Endothelial cell of hepatic sinusoid (primary cell): ENCODE measurements around the gene L3MBTL4.
"Not testable (repeated sequence)": the region's sequence is repeated elsewhere in the genome, so short reads cannot be mapped to it uniquely, and the experiment has no call there.

Source experiments
- in situ Hi-C: cut with HindIII; loops from 2 replicates; pipeline ENCODE4 v1.10.0; 2017; ENCODE audit warnings: low sequenced_read_pairs

Gene L3MBTL4

DNA sequence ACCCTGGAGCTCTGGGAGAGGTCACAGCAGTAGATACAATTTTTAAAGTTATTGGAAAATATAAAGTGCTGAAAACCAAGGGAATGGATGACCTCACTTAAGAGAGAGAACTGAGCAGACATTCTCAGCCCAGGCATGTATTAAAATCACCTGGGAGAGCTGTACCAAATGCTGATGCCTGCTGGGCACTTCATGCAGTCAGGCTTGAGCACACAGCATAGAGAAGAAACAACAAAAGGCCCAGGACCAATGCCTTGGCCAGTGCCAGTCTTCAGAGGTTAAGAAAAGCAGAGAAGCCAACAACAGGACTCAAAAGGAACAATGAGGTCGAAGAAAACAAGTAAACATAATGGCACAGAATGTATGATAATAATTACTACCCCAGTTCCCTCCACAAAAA, 211.8 kb downstream of the L3MBTL4 start:
- in situ Hi-C loops = no loop called here

DNA sequence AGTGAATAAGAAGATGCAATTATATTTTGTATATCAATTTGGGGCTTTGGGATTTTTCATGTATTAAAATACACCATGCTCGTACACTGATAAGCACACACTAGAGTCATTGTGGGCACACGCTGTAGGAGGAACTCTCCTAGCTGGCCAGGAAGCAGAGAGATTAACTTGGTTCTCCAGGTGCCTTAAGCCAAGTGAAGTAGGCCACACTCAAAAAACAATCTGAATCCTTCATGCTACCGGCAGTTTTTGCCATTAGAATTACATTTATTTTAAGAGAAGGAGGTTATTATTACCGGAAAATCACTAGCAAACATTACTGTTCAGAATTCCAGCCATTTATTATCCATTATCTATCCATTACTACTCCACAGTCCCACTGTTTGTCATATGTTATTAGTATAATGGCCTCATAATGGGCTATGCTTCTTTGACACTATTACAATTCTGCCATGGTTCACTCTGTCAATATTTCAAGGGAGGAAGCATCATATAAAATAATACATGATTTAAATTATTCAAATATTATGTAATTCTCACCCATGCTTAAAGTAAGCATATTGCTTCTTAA, 214.4 kb downstream of the L3MBTL4 start:
- in situ Hi-C loops = no loop called here

DNA sequence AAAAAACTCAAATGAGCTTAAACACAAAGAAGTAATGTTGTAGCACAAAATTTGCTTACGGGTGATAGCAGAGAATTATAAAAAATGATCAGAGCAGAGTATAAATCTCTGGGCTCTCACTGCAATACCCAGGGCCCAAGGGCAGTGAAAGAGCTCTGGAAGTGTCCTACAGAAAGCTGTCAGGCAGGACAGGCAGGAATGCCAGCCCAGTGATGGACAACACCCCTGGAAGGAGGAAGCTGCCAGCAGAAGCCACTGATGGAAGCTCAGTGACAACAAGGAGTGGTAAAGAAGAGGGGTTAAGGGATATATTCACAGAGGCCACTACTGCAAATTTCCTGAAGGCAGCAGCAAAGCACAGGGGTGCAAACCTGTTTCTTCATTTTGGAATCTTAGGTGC, 214.9 kb downstream of the L3MBTL4 start:
- in situ Hi-C loops = no loop called here

DNA sequence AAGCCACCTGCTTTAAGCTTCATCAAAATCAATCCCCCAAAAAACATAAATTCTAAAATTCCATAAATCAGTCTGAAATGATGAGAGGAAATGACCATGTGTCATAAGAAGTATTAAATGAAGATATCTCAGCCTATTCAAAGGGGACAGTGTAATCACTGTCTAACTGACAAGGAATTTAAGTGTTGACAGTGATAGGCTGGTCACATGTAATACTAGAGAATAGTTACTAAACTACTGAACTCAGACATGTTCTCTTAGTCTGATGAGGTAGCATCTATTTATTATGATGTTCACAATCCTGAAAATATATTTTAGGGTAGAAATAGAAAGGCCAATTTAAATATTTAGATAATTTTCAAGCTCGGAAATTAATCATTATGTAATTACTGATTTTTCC, 216.1 kb downstream of the L3MBTL4 start:
- in situ Hi-C loops = no loop called here

DNA sequence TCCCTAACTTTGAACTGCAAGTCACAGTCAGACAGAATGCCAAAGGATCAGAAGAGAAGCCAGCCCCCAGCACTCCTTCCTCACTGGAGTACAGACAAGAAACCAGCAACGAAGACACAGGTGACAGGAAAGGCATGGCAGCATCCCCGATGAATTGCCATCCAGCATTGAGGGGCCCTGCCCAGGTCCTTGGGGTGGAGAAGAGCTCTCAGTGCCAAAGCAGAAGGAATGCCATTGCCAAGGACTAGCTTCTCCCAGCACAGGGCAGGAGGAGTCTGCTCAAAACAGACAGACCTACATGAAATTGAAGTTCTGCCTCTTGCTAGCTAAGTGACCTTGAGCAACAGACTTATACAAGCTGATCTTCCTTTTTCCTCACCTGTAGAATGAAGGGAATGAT, 220.1 kb downstream of the L3MBTL4 start:
- in situ Hi-C loops = no loop called here

DNA sequence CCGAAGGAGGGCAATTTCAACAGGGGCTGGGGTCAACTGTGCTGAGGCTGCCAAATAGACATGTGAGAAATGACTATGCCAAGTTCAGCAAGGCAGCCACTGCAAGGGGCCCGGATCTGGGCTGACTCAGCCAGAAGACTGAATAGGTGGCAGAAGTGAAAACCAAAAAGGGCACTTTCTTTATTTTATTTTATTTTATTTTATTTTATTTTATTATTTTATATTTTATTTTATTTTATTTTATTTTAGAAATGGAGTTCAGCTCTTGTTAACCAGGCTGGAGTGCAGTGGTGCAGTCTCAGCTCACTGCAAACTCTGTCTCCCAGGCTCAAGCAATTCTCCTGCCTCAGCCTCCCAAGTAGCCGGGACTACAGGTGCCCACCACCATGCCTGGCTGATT, 228.9 kb downstream of the L3MBTL4 start:
- in situ Hi-C loops = not testable (repeated sequence)

DNA sequence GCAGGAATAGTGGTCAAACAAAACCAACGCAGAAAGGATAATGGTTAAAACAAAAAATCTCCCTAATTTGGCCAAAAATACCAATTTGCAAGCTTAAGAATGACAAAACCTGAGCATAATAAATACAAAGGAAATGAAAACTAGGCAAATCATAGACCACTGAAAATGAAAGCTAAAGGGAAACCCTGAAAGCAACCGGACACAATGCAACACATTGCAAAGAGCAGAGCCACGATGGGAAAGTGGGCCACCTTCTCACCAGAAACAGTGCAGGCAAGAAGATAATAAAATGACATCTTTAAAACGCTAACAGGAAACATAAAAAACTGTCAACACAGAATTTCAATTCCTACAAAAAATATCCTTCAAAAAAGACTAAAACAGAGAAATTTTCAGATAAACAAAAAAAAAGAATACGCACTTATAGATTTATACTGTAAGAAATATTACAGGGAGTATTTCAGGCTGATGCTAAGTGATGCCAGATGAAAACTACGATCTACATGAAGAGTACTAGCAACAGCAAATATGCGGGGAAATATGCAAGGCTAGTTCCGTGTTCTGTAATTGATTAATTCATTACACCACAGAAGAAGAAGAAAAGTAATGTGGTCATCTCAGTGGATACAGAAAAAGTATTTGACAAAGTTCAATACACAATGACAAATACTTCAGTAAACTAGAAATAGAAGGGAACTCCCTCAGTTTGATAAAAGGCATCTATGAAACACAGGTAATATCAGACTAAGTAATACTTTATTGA, 239.5 kb downstream of the L3MBTL4 start:
- in situ Hi-C loops = no loop called here

DNA sequence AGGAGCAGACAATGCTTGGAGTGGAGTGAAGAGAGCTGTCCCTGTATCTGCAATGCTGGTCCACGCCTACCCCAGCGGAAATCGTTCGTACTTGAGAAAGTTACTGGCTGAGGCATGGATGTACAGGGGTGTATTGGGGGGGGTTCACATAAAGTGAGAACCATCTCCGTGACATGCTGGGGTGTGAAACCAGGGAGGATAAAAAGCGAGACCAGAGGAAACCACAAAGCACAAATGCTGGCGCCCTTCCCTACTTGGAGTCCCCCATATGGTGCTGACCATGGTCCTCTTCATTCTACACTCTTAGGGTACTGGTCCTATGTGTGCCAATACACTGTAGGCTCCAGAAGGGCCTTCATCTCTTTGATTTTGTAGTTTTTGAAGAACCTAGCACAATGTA, 244.1 kb downstream of the L3MBTL4 start:
- in situ Hi-C loops = no loop called here

DNA sequence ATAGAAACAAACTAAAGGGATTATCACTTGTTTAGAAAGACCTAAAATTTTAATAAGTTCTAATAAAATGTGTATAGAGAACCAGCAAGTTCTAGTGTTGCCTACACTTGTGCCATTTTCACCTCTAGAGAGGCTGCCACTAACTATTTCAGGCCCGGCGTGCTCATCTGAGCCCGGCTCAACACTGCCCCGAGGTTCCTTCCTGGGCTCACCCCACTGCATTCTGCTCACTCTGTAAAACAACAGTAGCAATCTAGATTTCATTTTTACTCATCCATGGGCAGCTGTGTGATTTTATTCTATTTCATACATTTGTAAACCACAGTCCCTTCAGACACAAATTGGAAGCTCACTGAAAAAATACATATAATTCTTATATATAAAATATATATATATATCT, 253.2 kb downstream of the L3MBTL4 start:
- in situ Hi-C loops = no loop called here

DNA sequence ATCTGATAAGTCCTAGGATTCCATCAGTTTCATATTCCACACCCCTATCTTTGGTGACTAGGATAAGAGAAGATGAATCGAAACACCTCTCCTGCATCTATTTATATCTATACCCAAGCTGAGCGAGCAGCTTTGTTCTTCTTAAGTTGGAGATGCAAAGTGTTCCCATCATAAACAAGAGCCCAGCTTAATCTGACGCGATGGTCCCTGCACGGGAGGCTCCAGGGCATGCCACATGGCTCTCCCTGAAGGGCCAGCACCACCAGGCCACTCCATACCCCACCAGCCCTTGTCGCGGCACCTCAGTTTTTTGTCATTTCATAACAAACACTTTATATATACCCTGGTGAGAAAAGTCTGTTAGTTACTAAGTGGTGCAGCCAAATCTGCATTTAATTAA, 255.3 kb downstream of the L3MBTL4 start:
- in situ Hi-C loops = no loop called here

DNA sequence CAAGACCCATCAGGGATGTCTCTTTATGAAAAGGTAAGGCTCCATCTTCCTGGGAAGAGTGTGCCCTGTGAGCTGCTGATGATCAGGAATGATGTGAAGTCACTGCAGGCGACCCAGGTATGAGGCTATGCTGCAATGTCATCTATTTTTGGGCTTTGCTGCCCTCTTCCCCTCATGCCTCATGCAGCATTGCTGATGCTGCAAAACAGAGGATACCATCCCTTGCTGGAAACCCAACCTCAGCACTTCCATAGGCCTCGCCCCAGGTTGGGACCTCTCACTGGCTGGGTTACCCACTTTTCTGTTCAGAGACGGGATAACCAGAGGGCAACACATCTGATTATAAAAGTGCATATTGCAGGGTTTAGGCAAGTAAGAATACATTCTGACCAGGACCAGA, 255.8 kb downstream of the L3MBTL4 start:
- in situ Hi-C loops = no loop called here

DNA sequence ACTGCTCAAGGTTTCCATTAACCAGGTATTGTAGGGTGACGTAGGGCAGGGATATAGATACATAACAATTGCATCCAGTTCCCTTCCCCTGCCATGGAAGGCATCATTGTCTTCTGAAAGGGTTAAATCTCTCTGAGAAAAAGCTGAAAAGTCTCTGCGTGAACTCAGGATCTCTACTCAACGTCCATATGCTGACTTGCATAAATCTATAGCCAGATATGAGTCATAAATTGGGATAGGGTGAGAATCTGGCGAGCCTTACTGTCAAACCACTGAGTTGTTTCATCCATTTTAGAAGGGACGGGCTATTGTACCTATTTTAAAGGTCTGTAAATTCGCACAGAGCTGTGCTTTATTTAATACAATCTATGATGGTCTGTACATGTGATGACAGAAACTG, 258.3 kb downstream of the L3MBTL4 start:
- in situ Hi-C loops = no loop called here

DNA sequence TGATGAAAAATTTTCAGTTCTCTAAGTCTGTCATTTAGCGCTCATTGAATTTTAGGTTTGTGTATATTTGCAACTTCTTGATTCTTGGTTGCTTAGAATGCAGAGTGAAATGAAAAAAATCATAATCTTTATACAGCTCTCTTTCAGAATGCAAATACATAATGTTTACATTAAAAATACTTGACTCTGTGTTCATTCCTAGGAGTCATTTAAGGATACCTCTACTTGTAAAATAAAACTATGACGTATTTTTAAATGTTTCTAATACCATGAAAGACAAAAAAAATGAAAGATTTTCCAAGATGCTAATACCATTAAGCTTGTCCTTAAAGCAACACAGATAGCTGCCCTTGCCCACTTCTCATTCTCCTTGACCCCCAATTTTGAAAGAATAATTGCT, 259.0 kb downstream of the L3MBTL4 start:
- in situ Hi-C loops = no loop called here

DNA sequence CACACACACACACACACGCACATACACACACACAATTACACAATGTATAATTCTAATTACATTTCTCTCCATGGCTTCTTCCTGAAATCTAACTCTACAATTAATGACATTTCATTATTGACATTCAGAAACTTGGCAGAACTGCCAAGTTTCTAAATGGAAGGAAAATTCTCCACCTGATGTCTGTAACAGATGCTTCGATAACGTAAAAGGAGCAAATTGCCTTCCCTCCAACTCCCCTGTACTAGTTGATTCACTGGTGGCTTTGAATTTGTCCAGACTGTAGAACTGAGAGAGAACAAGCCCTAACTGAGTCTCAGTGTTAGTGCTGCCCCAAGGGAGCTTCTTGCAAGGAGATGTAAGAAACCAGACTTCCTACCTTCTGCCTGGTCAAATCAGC, 264.3 kb downstream of the L3MBTL4 start:
- in situ Hi-C loops = no loop called here

DNA sequence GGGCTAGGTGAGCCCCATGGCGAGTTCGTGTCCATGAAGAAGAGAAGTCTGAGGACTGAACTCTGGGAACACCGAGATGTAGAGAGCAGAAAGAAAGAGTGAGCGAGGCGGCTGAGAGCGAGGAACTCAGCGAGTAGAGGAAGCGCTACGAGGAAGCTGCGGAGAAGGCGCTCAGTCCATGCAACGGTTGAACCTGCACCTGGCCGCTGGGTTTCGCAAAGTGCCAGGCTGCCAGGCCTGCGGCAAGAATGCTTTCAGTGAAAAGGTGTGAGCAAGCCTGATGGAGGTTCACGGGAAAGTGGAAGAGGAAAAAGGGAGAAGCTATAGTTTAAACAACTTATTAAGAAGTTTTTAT, 268.4 kb downstream of the L3MBTL4 start:
- in situ Hi-C loops = no loop called here

DNA sequence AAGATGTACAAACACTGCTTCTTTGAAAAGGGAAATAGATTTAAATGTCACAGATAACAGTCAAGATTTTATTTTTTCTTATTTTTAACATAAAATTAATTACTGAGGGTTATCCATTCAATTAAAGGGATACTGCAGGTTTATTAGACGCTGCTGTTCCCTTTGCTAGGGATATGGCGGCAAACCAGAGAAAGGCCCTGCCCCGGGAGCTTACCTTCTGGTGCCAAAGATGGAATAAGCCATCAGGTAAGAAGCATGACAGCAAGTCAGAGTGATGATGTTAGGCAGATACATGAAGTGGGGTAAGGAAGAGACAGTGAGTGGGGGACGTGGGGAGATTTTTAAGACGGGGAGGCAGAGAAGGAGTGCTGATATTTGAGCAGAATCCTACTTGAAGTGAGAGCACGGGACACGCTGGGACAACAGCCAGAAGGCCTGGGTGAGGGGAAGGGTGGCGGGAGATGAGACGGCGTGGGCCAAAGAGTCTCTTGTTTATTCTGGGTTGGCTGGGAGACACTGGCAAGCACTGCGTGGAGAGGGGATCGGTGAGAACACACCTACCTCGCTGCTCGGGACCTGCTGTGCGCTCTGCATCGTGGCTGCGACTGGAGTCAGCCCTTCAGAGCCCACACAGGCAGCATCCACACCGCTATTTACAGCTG, 268.9 kb downstream of the L3MBTL4 start:
- in situ Hi-C loops = no loop called here

DNA sequence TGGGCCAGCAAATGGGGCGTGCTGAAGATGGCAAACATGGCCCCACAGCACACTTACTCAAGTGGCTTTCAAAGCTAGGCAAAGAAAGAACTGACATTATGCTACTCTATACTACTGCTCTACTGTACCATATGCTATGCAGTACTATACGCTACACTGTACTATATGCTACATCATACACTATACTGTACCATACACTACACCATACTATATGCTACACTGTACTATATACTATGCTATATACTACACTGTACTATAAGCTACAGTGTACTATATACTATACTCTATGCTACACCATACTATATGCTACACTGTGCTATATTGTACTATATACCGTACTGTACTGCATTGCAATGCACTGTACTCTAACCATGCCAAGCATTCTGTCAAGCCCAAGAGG, 275.7 kb downstream of the L3MBTL4 start:
- in situ Hi-C loops = no loop called here

DNA sequence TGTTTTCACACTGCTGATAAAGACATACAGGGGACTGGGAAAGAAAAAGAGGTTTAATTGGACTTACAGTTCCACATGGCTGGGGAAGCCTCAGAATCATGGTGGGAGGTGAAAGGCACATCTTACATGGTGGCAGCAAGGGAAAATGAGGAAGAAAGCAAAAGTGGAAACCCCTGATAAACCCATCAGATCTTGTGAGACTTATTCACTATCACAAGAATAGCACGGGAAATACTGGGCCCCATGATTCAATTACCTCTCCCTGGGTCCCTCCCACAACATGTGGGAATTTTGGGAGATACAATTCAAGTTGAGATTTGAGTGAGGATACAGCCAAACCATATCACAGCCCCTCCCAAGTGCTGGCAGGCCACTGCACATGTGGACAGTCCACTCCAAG, 278.8 kb downstream of the L3MBTL4 start:
- in situ Hi-C loops = not testable (repeated sequence)

DNA sequence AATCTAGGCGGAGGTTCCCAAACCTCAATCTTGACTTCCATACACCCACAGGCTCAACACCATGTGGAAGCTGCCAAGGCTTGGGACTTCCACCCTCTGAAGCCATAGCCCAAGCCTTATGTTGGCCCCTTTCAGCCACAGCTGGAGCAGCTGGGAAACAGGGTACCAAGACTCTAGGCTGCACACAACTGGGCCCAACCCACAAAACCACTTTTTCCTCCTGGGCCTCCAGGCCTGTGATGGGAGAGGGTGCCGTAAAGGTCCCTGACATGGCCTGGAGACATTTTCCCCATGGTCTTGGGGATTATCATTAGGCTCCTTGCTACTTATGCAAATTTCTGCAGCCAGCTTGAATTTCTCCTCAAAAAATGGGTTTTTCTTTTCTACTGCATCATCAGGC, 279.7 kb downstream of the L3MBTL4 start:
- in situ Hi-C loops = not testable (repeated sequence)

DNA sequence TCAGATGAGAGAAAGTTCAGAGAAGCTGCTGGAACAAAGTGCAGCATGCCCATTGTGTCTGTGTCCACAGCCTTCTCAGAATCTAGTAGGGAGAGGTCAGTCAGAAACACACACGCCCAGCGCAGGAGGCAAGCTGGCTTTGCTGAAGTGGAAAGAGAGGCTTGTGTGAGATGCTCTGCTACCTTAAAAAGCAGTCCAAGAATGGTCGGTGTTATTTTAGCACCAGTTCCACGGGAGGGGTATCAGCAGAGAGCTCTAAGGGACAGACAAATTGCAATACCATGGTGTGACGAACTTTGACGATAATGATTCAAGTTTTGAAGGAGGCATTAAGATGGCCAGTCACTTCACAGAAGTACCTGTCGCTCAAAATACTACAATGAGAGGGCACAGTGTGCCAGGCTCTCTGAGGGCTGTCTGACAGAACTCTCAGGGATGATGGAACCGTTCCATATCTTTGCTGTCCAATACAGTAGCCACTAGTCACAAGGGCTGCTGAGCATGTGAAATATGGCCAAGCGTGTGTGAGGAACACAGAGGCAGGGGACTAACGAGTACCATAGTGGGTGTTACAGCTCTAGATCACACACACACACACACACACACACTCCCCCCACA, 281.9 kb downstream of the L3MBTL4 start:
- in situ Hi-C loops = no loop called here

DNA sequence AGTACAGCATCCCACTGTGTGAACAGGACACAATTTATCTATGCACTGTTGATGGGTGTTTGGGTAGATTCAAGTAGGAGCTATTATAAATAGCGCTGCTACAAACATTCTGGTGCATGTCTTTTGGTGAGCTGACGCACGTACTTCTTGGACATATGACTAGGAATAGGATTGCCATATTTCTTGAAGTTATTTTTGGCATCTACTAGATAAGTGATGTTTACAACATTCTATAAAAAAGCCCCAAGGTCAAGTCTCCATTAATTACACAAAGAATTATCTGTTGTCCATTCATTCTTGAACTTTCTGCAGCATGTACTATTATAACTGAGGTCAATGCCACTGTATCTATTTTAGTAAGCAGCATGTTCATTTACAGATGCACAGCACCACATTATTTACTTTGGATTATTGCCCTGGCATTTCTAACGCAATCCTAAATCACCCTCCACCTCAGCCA, 293.9 kb downstream of the L3MBTL4 start:
- in situ Hi-C loops = no loop called here

DNA sequence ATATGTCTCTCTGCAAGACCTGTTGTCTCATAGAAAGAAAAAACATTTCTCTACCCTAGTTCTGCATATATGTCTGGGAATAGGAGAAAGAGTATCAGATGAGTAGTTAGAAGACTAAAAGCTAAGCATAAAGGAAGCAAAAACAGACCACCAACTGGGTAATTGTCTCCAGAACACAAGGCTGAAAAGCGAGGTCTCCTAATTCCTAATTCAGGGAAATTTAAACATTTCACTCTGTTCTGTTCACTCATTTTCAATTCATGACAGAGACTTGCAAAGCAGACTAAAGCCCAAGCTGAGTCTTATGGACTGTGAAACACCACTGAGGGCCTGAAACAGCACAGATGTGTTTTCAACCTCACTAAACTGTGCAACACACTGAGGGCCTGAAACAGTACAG, 294.9 kb downstream of the L3MBTL4 start:
- in situ Hi-C loops = no loop called here
